ENCODE data around the gene KISS1R.

Gene KISS1R

GRCh38 chr19:947090-947706, 30.1 kb downstream of the KISS1R start:
- H3K9me3 Mint-ChIP-seq: no peaks in the 10 kb centered on the region
- no peak overlapping the region for H3K27ac Mint-ChIP-seq
- no peaks in the 10 kb centered on the region for H3K27me3 Mint-ChIP-seq
- DNase-seq: no peak
- peaks cover 3% of the 10 kb centered on the region for H3K36me3 Mint-ChIP-seq (ENCODE audit: insufficient read depth)
- H3K4me3 Mint-ChIP-seq: no peak overlapping the region
- H3K4me1 Mint-ChIP-seq (ENCODE audit: low read depth in 2 of 2): peaks cover 0 to 10% of the 10 kb centered on the region in 2 donors
- ATAC-seq (replicated peaks): no peak

DNA sequence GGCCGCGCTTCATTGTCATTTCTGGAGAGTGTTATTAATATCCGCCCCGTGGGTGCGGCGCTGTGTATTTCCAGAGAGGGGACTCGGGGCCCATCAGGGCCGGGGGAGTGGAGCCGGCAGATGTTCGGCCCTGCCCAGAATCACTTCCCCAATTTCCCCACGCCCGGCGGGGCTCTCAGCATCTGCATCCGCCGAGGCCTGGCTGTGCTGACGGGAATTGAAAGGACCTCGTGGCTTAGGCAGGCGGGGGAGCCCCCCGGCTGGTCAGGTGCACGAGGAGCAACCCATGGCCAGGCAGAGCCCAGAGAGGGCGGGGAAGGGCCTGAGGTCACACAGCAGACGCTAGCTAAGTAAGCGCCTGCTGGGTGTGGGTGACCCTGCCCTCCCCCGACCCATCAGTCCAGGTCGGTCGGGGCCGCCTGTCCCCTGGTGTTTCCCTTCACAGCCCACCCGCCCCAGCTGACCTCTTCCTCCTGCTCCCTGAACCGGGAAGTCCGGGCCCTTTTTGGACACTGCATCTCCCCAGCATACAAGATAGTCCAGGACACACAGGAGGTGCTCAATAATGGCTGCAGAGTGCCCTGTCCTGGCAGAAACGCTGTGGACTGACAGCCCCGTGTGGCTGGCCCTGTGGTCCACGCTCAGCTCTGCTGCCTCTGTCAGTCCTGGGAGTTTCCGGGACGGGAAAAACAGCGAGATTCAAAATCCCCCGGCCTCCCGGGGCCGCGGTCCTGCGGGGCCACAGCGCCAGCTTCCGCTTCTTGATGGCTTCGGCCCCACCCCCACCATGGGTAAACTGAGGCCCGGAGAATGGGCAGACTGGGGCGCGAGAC, 30.8 kb downstream of the KISS1R start:
- H3K9me3 Mint-ChIP-seq: no peaks in the 10 kb centered on the region
- H3K4me1 Mint-ChIP-seq (ENCODE audit: low read depth in 2 of 2): peaks cover under 1 to 11% of the 10 kb centered on the region in 2 donors
- no peak for DNase-seq
- peak; percentile 58 for ATAC-seq (replicated peaks)
- no peak overlapping the region for H3K4me3 Mint-ChIP-seq
- no peak overlapping the region for H3K27ac Mint-ChIP-seq
- no peaks in the 10 kb centered on the region for H3K27me3 Mint-ChIP-seq
- H3K36me3 Mint-ChIP-seq (ENCODE audit: insufficient read depth): peaks cover 3% of the 10 kb centered on the region

- no peak for ATAC-seq (replicated peaks)
- Mint-ChIP-seq H3K4me3 (no peak overlapping the region), H3K9me3 (no peaks in the 10 kb centered on the region), H3K27me3 (no peaks in the 10 kb centered on the region), H3K4me1 (ENCODE audit: low read depth in 2 of 2) (peaks cover 5 to 20% of the 10 kb centered on the region in 2 donors), H3K27ac (no peak overlapping the region), H3K36me3 (ENCODE audit: insufficient read depth) (peaks cover 3% of the 10 kb centered on the region)
- DNase-seq: no peak
Observed at GRCh38 chr19:948842-949496, 31.8 kb downstream of the KISS1R start.

GRCh38 chr19:950352-951066, 33.4 kb downstream of the KISS1R start:
- no peak for ATAC-seq (replicated peaks)
- H3K4me1 Mint-ChIP-seq (ENCODE audit: low read depth in 2 of 2): peaks cover 5 to 18% of the 10 kb centered on the region in 2 donors
- H3K4me3 Mint-ChIP-seq: peak overlapping the region in 1 of 2 donors; percentile 25
- H3K27me3 Mint-ChIP-seq: no peaks in the 10 kb centered on the region
- DNase-seq: no peak
- H3K9me3 Mint-ChIP-seq: no peaks in the 10 kb centered on the region
- no peak overlapping the region for H3K27ac Mint-ChIP-seq
- H3K36me3 Mint-ChIP-seq (ENCODE audit: insufficient read depth): no peaks in the 10 kb centered on the region

GRCh38 chr19:952049-952679, 35.0 kb downstream of the KISS1R start:
- Mint-ChIP-seq H3K27ac (peak overlapping the region; percentile 78 to 85), H3K9me3 (no peaks in the 10 kb centered on the region), H3K4me1 (ENCODE audit: low read depth in 2 of 2) (peaks cover 5 to 18% of the 10 kb centered on the region in 2 donors), H3K4me3 (peak overlapping the region; percentile 73 to 82), H3K27me3 (no peaks in the 10 kb centered on the region), H3K36me3 (ENCODE audit: insufficient read depth) (no peaks in the 10 kb centered on the region)
- DNase-seq: no peak
- no peak for ATAC-seq (replicated peaks)

GRCh38 chr19:952680-953444, 35.7 kb downstream of the KISS1R start:
- Mint-ChIP-seq H3K4me3 (peak overlapping the region; percentile 73 to 82), H3K36me3 (ENCODE audit: insufficient read depth) (no peaks in the 10 kb centered on the region), H3K9me3 (no peaks in the 10 kb centered on the region), H3K27ac (peak overlapping the region; percentile 74 to 85), H3K27me3 (no peaks in the 10 kb centered on the region), H3K4me1 (ENCODE audit: low read depth in 2 of 2) (peaks cover 5 to 18% of the 10 kb centered on the region in 2 donors)
- DNase-seq (no peak), ATAC-seq (replicated peaks) (peak; percentile 16)

- no peaks in the 10 kb centered on the region for H3K27me3 Mint-ChIP-seq
- H3K4me1 Mint-ChIP-seq (ENCODE audit: low read depth in 2 of 2): peaks cover 5 to 18% of the 10 kb centered on the region in 2 donors
- H3K27ac Mint-ChIP-seq: peak overlapping the region; percentile 74 to 85
- no peaks in the 10 kb centered on the region for H3K36me3 Mint-ChIP-seq (ENCODE audit: insufficient read depth)
- no peak for DNase-seq
- H3K9me3 Mint-ChIP-seq: no peaks in the 10 kb centered on the region
- H3K4me3 Mint-ChIP-seq: peak overlapping the region; percentile 73 to 82
- ATAC-seq (replicated peaks): no peak
Observed at GRCh38 chr19:953445-954271, 36.5 kb downstream of the KISS1R start.

- Mint-ChIP-seq H3K36me3 (ENCODE audit: insufficient read depth) (no peaks in the 10 kb centered on the region), H3K27me3 (no peaks in the 10 kb centered on the region), H3K4me1 (ENCODE audit: low read depth in 2 of 2) (peaks cover 6 to 18% of the 10 kb centered on the region in 2 donors), H3K4me3 (no peak overlapping the region), H3K9me3 (no peaks in the 10 kb centered on the region), H3K27ac (no peak overlapping the region)
- DNase-seq (no peak), ATAC-seq (replicated peaks) (no peak)
Observed at GRCh38 chr19:954272-954671, 37.1 kb downstream of the KISS1R start.

DNA sequence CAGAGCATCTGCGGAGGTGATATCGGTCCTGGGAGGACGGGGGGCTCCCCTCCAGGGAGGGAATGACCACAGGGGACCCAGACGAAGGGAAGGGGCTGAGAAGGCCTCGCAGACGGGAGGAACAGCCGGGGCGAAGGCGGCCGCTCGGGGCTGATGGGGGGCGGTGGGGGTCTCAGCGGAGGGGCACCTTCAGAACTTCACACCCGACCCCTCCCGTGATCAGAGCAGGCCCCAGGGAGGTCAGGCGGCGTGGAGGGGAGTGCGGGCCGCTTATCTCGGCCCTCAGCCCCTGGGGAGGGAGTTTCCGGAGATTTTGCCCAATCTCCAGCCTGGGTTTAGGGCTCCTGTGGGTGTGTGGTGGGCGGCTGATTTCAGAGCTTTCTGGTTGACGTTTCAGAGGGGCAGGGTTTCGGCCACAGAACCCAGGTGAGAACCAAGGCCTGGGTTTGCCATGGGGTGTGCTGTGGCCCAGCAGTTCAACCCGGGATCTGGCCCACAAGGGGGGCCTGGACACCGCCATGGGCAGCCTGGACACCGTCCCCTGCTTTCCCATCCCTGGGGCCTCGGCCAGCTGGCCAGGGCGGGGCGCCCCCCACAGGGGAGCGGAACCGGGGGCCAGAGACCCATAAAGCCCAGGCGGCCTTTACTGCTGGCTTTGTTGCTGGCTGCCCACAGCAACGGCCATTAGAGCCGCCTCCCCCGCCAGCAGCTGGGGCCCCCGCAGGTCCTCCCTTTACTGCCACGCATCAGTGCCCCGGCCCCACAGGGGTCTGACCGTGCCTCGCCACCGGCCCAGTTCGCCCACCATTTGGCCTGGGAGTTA, 37.8 kb downstream of the KISS1R start:
- H3K27ac Mint-ChIP-seq: no peak overlapping the region

GRCh38 chr19:955803-956765, 39.0 kb downstream of the KISS1R start:
- H3K4me3 Mint-ChIP-seq: no peak overlapping the region
- DNase-seq: no peak
- ATAC-seq (replicated peaks): no peak
- no peaks in the 10 kb centered on the region for H3K36me3 Mint-ChIP-seq (ENCODE audit: insufficient read depth)
- no peaks in the 10 kb centered on the region for H3K9me3 Mint-ChIP-seq
- no peak overlapping the region for H3K27ac Mint-ChIP-seq
- no peaks in the 10 kb centered on the region for H3K27me3 Mint-ChIP-seq
- peaks cover 8 to 21% of the 10 kb centered on the region in 2 donors for H3K4me1 Mint-ChIP-seq (ENCODE audit: low read depth in 2 of 2)

More for the DNA sequence above, 37.8 kb downstream of the KISS1R start:
- Mint-ChIP-seq H3K4me3 (no peak overlapping the region), H3K36me3 (ENCODE audit: insufficient read depth) (no peaks in the 10 kb centered on the region), H3K27me3 (no peaks in the 10 kb centered on the region), H3K9me3 (no peaks in the 10 kb centered on the region), H3K4me1 (ENCODE audit: low read depth in 2 of 2) (peaks cover 8 to 21% of the 10 kb centered on the region in 2 donors)
- ATAC-seq (replicated peaks): no peak
- no peak for DNase-seq
